GM13976 (cell line): ENCODE data around the gene BTG4.

Source experiments
- DNase-seq: peaks from one replicate; pipeline ENCODE4 v3.0.0; 2012; ENCODE audit warnings: low spot score
- CTCF ChIP-seq: IDR thresholded peaks from 2 replicates; pipeline ENCODE4 v1.5.1; 2012; ENCODE audit warnings: borderline replicate concordance, mild to moderate bottlenecking; ENCODE audit not compliant: insufficient read depth; ENCODE audit errors: extremely low read depth, missing control alignments, control extremely low read depth
- in situ Hi-C: fragments of 300-500 bp; cut with MboI; formaldehyde crosslinking; loops from one replicate; pipeline ENCODE4 v1.12.0; 2022; ENCODE audit warnings: low sequenced_read_pairs, mixed read lengths, inconsistent platforms; ENCODE audit not compliant: unreplicated experiment

BTG4 gene

GRCh38 chr11:111538407-111539114 is 26.4 kb upstream of the BTG4 start:
- DNase-seq = no peak
- no peak for TF ChIP-seq CTCF

GRCh38 chr11:111537336-111537860 is 25.2 kb upstream of the BTG4 start:
- no peak for TF ChIP-seq CTCF
- in situ Hi-C loops = no loop called here
- no peak for DNase-seq

More at GRCh38 chr11:111538407-111539114, 26.4 kb upstream of the BTG4 start:
- in situ Hi-C loops = no loop called here

- in situ Hi-C loops = no loop called here
- no peak for TF ChIP-seq CTCF
- DNase-seq = no peak
Measured at GRCh38 chr11:111535281-111535680, 23.1 kb upstream of the BTG4 start.

- no peak for DNase-seq
- TF ChIP-seq CTCF = no peak
- in situ Hi-C loops = no loop called here
Measured at GRCh38 chr11:111532365-111532709, 20.2 kb upstream of the BTG4 start.

GRCh38 chr11:111531687-111532364 is 19.6 kb upstream of the BTG4 start:
- no peak for TF ChIP-seq CTCF
- DNase-seq = peak; percentile 65
- in situ Hi-C loops = no loop called here

- TF ChIP-seq CTCF = no peak
- in situ Hi-C loops = no loop called here
- DNase-seq = no peak
Measured at GRCh38 chr11:111531136-111531535, 18.9 kb upstream of the BTG4 start.

GRCh38 chr11:111530091-111530490 is 17.9 kb upstream of the BTG4 start:
- in situ Hi-C loops = no loop called here
- no peak for DNase-seq
- no peak for TF ChIP-seq CTCF
